WTC11 (cell line): Measurements from ENCODE around the gene TNK2. TPM values are rescaled to one million over a fixed set of nuclear protein-coding genes. Genes with fewer than 3 reads are reported as not detected.

Experiments used
- ATAC-seq: fragments of 200-7000 bp; cut with Tn5 transposase; 2 replicates; pipeline ENCODE4 v1.10.0; 2021; ENCODE audit warnings: mild to moderate bottlenecking, moderate library complexity
- CTCF ChIA-PET: fragments of 300-600 bp; sonication (Branson Sonifier 250); formaldehyde crosslinking; loops from one replicate; lab custom pipeline; 2021; ENCODE audit warnings: antibody characterized with exemption; lab: Charles Lee
- POLR2A ChIA-PET: fragments of 350-600 bp; sonication (Branson Sonifier 250); formaldehyde crosslinking; loops from one replicate; lab custom pipeline; 2021; ENCODE audit warnings: antibody characterized with exemption; lab: Charles Lee
- DNase-seq: peaks from one replicate; pipeline ENCODE4 v3.0.0; 2021; ENCODE audit warnings: low spot score
- H3K27ac Mint-ChIP-seq: 2 replicates; pipeline ENCODE4 v1.8.0; 2021; ENCODE audit warnings: mixed read lengths
- H3K27me3 Mint-ChIP-seq: 2 replicates; pipeline ENCODE4 v1.8.0; 2021; ENCODE audit warnings: low read depth, mild to moderate bottlenecking, moderate library complexity, mixed read lengths
- H3K36me3 Mint-ChIP-seq: 2 replicates; pipeline ENCODE4 v1.8.0; 2021; ENCODE audit warnings: mixed read lengths
- H3K4me1 Mint-ChIP-seq: 2 replicates; pipeline ENCODE4 v1.8.0; 2022; ENCODE audit warnings: mixed read lengths
- H3K4me3 Mint-ChIP-seq: 2 replicates; pipeline ENCODE4 v1.8.0; 2021; ENCODE audit warnings: mild to moderate bottlenecking, moderate library complexity, mixed read lengths
- H3K9me3 Mint-ChIP-seq: 2 replicates; pipeline ENCODE4 v1.8.0; 2021; ENCODE audit warnings: mixed read lengths
- ATF1 ChIP-seq: sonication (generic); formaldehyde crosslinking; IDR thresholded peaks from 2 replicates; pipeline ENCODE4 v1.8.1; 2023; ENCODE audit warnings: mild to moderate bottlenecking, moderate library complexity, missing genetic modification reagents
- ELF4 ChIP-seq: sonication (generic); formaldehyde crosslinking; IDR thresholded peaks from 2 replicates; pipeline ENCODE4 v1.8.1; 2022; ENCODE audit warnings: low read depth, mild to moderate bottlenecking, moderate library complexity, missing genetic modification reagents
- FOXP1 ChIP-seq: sonication (generic); formaldehyde crosslinking; IDR thresholded peaks from 2 replicates; pipeline ENCODE4 v1.8.0; 2022; ENCODE audit warnings: missing genetic modification reagents, mild to moderate bottlenecking, moderate library complexity, borderline replicate concordance
- FOXP4 ChIP-seq: sonication (generic); formaldehyde crosslinking; IDR thresholded peaks from 2 replicates; pipeline ENCODE4 v1.8.0; 2022; ENCODE audit warnings: mild to moderate bottlenecking, missing genetic modification reagents
- GRHL2 ChIP-seq: fragments of 250-450 bp; sonication (Bioruptor Pico); IDR thresholded peaks from 2 replicates; pipeline ENCODE4 v1.8.0; 2022; ENCODE audit warnings: mild to moderate bottlenecking, moderate library complexity; ENCODE audit not compliant: insufficient replicate concordance, severe bottlenecking
- JAZF1 ChIP-seq: fragments of 250-450 bp; sonication (Bioruptor Pico); IDR thresholded peaks from 2 replicates; pipeline ENCODE4 v1.9.0; 2021; ENCODE audit warnings: moderate library complexity, mild to moderate bottlenecking, inconsistent platforms
- NFATC4 ChIP-seq: fragments of 250-450 bp; sonication (Bioruptor Pico); IDR thresholded peaks from 2 replicates; pipeline ENCODE4 v1.9.0; 2021; ENCODE audit warnings: mild to moderate bottlenecking
- NR1H2 ChIP-seq: sonication (generic); formaldehyde crosslinking; IDR thresholded peaks from 2 replicates; pipeline ENCODE4 v1.9.0; 2021; ENCODE audit warnings: mild to moderate bottlenecking, moderate library complexity, missing genetic modification reagents
- PRRX2 ChIP-seq: fragments of 250-450 bp; sonication (Bioruptor Pico); IDR thresholded peaks from 2 replicates; pipeline ENCODE4 v1.8.0; 2021; ENCODE audit warnings: mild to moderate bottlenecking
- SOX15 ChIP-seq: fragments of 250-450 bp; sonication (Bioruptor Pico); IDR thresholded peaks from 2 replicates; pipeline ENCODE4 v1.9.0; 2021; ENCODE audit warnings: mild to moderate bottlenecking
- STAT6 ChIP-seq: sonication (generic); formaldehyde crosslinking; conservative IDR thresholded peaks from 2 replicates; pipeline ENCODE4 v1.8.1; 2023; ENCODE audit warnings: mild to moderate bottlenecking, low read depth, missing genetic modification reagents, moderate library complexity
- TEAD1 ChIP-seq: sonication (generic); formaldehyde crosslinking; IDR thresholded peaks from 2 replicates; pipeline ENCODE4 v1.8.0; 2022; ENCODE audit warnings: mild to moderate bottlenecking, missing genetic modification reagents
- TEAD4 ChIP-seq: sonication (generic); formaldehyde crosslinking; IDR thresholded peaks from 2 replicates; pipeline ENCODE4 v1.8.0; 2022; ENCODE audit warnings: mild to moderate bottlenecking, missing genetic modification reagents
- ZNF138 ChIP-seq: sonication (generic); formaldehyde crosslinking; conservative IDR thresholded peaks from 2 replicates; pipeline ENCODE4 v1.8.1; 2022; ENCODE audit warnings: mild to moderate bottlenecking, moderate library complexity, missing genetic modification reagents
- ZNF317 ChIP-seq: sonication (generic); formaldehyde crosslinking; IDR thresholded peaks from 2 replicates; pipeline ENCODE4 v1.8.1; 2023; ENCODE audit warnings: low read depth, mild to moderate bottlenecking, moderate library complexity, missing genetic modification reagents, borderline replicate concordance
- ZNF416 ChIP-seq: fragments of 250-450 bp; sonication (Bioruptor Pico); IDR thresholded peaks from 2 replicates; pipeline ENCODE4 v1.9.0; 2021; ENCODE audit warnings: mild to moderate bottlenecking, inconsistent platforms
- total RNA-seq: library from RNA; stranded (reverse); gene quantifications from 3 replicates; pipeline ENCODE4 v1.2.3, GENCODE V29; 2021
- TF ChIP-seq, protein P1 (sequence below): sonication (generic); formaldehyde crosslinking; IDR thresholded peaks from 2 replicates; pipeline ENCODE4 v1.8.0; 2023; ENCODE audit warnings: missing genetic modification reagents
- TF ChIP-seq, protein P2 (sequence below): sonication (generic); formaldehyde crosslinking; IDR thresholded peaks from 2 replicates; pipeline ENCODE4 v1.8.0; 2022; ENCODE audit warnings: mild to moderate bottlenecking, missing genetic modification reagents

The TNK2 gene
- total RNA-seq, 1 experiment from 2014 or later = 58.4 TPM

DNA sequence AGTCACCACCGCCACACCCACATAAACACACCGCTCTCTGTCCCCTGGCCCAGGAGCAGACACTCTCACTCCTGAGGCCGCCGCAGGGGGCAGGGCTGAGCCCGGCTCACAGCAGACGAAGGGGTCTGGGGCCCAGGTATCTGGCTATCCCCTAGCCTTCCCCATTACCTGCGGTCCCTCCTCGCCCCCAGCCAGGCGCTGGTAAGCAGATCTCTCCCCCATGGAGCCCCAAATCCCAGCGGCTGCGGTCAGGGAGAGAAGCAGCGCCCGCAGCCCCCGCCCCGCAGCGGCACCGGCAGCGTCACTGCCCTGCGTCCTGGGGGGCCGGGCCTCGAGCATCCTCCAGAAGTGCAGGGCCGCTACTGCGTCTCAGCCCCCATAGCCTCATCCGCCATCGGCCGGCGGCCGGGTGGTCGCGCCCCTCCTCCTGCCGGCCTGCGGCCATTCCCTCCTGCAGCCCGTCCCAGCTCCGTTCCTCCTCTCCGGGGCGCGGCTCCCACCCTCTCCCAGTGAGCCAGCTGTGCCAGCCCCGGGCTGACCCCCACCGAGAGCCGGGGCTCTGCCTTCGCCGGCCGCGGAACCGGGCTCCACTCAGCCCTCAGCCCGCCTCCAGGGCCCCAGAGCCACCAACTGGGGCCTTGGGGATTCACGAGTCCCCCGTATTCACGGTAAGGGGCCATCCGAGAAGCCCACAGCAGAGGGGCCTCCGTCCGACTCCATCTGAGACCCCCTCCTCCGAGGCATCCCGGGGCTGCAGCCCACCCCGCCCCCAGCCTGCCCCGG, 13.1 kb downstream of the TNK2 start (continued):
- TF ChIP-seq STAT6 (no peak), TEAD4 (CRISPR knock-in tag) (no peak)

GRCh38 chr3:195893916-195894465, 14.4 kb downstream of the TNK2 start:
- ChIA-PET CTCF (interaction anchor here (0.5 to 11.7 kb wide), 36 partner anchors 8 to 225 kb away, joined by 3 to 167 read pairs (median 6); partner anchors contain the start of gene TNK2), POLR2A (no interaction called here)
- Mint-ChIP-seq H3K4me1 (peaks cover 51% of the 10 kb centered on the region), H3K27ac (no peak overlapping the region), H3K9me3 (no peaks in the 10 kb centered on the region), H3K36me3 (no peaks in the 10 kb centered on the region), H3K4me3 (no peak overlapping the region), H3K27me3 (no peaks in the 10 kb centered on the region)
- TF ChIP-seq SOX15 (CRISPR knock-in tag) (no peak), NR1H2 (CRISPR knock-in tag) (no peak), FOXP4 (CRISPR knock-in tag) (no peak), ATF1 (CRISPR knock-in tag) (no peak), JAZF1 (CRISPR knock-in tag) (no peak), NFATC4 (CRISPR knock-in tag) (no peak), ZNF138 (CRISPR knock-in tag) (no peak), TEAD1 (CRISPR knock-in tag) (no peak), PRRX2 (CRISPR knock-in tag) (no peak), ELF4 (CRISPR knock-in tag) (no peak)
- TF ChIP-seq, protein P1, sequence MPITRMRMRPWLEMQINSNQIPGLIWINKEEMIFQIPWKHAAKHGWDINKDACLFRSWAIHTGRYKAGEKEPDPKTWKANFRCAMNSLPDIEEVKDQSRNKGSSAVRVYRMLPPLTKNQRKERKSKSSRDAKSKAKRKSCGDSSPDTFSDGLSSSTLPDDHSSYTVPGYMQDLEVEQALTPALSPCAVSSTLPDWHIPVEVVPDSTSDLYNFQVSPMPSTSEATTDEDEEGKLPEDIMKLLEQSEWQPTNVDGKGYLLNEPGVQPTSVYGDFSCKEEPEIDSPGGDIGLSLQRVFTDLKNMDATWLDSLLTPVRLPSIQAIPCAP (CRISPR knock-in tag) = no peak
- ATAC-seq (no peak), DNase-seq (no peak)

DNA sequence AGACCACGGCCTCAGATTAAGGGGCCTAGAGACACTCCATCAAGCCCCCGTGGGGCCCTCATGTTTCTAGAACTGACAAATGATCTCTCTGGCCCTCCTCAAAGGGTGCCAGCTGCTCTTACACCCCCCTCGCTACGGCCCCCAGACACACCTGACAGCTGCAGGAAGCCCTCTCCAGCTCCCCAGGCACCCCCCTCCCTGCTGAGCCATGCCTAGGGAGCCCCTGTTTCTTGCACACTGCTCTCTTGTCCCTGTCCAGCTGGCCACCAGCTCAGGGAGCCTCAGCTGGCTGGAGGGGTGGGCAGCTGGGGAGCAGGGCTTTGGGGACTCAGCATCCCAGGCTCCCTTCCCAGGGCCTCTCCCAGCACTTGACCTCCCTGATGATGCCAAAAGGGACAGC, 14.8 kb downstream of the TNK2 start:
- H3K27me3 Mint-ChIP-seq = no peaks in the 10 kb centered on the region
- H3K36me3 Mint-ChIP-seq = no peaks in the 10 kb centered on the region
- H3K9me3 Mint-ChIP-seq = no peaks in the 10 kb centered on the region
- DNase-seq (no peak), ATAC-seq (no peak)
- H3K27ac Mint-ChIP-seq = no peak overlapping the region
- CTCF ChIA-PET = interaction anchor here (0.9 to 11.7 kb wide), 9 partner anchors 15 to 206 kb away, joined by 3 to 167 read pairs (median 31); partner anchors contain the start of gene TNK2
- POLR2A ChIA-PET = no interaction called here
- peaks cover 55% of the 10 kb centered on the region for H3K4me1 Mint-ChIP-seq
- TF ChIP-seq GRHL2 (CRISPR knock-in tag) = no peak
- no peak for TF ChIP-seq FOXP1 (CRISPR knock-in tag)
- TF ChIP-seq ZNF317 (CRISPR knock-in tag) = no peak
- no peak for TF ChIP-seq ZNF416 (CRISPR knock-in tag)
- TF ChIP-seq NFATC4 (CRISPR knock-in tag) = no peak
- TF ChIP-seq, protein P2, sequence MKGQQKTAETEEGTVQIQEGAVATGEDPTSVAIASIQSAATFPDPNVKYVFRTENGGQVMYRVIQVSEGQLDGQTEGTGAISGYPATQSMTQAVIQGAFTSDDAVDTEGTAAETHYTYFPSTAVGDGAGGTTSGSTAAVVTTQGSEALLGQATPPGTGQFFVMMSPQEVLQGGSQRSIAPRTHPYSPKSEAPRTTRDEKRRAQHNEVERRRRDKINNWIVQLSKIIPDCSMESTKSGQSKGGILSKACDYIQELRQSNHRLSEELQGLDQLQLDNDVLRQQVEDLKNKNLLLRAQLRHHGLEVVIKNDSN (CRISPR knock-in tag) = no peak
- no peak overlapping the region for H3K4me3 Mint-ChIP-seq
